IMR-90 (cell line): ENCODE measurements around the gene UPP2. TPM values are rescaled to one million over a fixed set of nuclear protein-coding genes. Genes with fewer than 3 reads are reported as not detected.

Experiments
- ATAC-seq: fragments of 200-7000 bp; cut with Tn5 transposase; 2 replicates; pipeline ENCODE4 v1.9.1; 2020; ENCODE audit warnings: low read depth, mild to moderate bottlenecking, moderate library complexity
- BruUV-seq: library from RNA; stranded (reverse); fragments of 400-500 nt; replicated peaks from 2 replicates; lab custom pipeline; 2021; lab: Mats Ljungman, UMichigan
- CTCF ChIA-PET: fragments of 300-600 bp; formaldehyde crosslinking; extraction: SDS; loops from one replicate; lab custom pipeline; 2021; ENCODE audit warnings: antibody characterized with exemption; lab: Yijun Ruan, JAX
- POLR2A ChIA-PET: fragments of 300-600 bp; sonication (Branson Sonifier 250); formaldehyde crosslinking; loops from one replicate; lab custom pipeline; 2022; ENCODE audit warnings: antibody characterized with exemption; ENCODE audit not compliant: unreplicated experiment; lab: Charles Lee
- DNase-seq: peaks from one replicate; pipeline ENCODE4 v3.0.0; 2013
- H2AFZ ChIP-seq: replicated peaks from 2 replicates; pipeline ENCODE3; 2013; ENCODE audit warnings: low read length, mild to moderate bottlenecking; ENCODE audit not compliant: poor library complexity
- H2AK5ac ChIP-seq: 2 replicates; pipeline ENCODE4 v1.6.1; 2013; ENCODE audit warnings: low read depth, low read length, inconsistent platforms
- H2AK9ac ChIP-seq: replicated peaks from 2 replicates; pipeline ENCODE3; 2013; ENCODE audit warnings: mild to moderate bottlenecking, low read depth, low read length, moderate library complexity; ENCODE audit not compliant: poor library complexity
- H2BK120ac ChIP-seq: 2 replicates; pipeline ENCODE4 v1.6.1; 2013; ENCODE audit warnings: low read depth, low read length, inconsistent platforms
- H2BK15ac ChIP-seq: 3 replicates; pipeline ENCODE4 v1.6.1; 2013; ENCODE audit warnings: low read depth, low read length, inconsistent platforms
- H2BK20ac ChIP-seq: 2 replicates; pipeline ENCODE4 v1.6.1; 2013; ENCODE audit warnings: low read depth, mild to moderate bottlenecking, inconsistent platforms, low read length, moderate library complexity
- H2BK5ac ChIP-seq: 2 replicates; pipeline ENCODE4 v1.6.1; 2013; ENCODE audit warnings: mild to moderate bottlenecking, low read depth, low read length, inconsistent platforms; ENCODE audit not compliant: poor library complexity, severe bottlenecking
- H3K14ac ChIP-seq: replicated peaks from 2 replicates; pipeline ENCODE4 v1.6.1; 2013; ENCODE audit warnings: low read depth, low read length, inconsistent platforms
- H3K18ac ChIP-seq: 2 replicates; pipeline ENCODE4 v1.6.1; 2013; ENCODE audit warnings: low read depth, low read length, control low read depth
- H3K23ac ChIP-seq: 2 replicates; pipeline ENCODE4 v1.6.1; 2013; ENCODE audit warnings: low read depth, low read length, inconsistent platforms
- H3K27ac ChIP-seq: 2 replicates; pipeline ENCODE4 v1.5.1; 2013; ENCODE audit warnings: mild to moderate bottlenecking, control low read depth, low read length; ENCODE audit not compliant: insufficient read depth
- H3K27me3 ChIP-seq: 2 replicates; pipeline ENCODE4 v1.6.1; 2013; ENCODE audit warnings: low read length; ENCODE audit not compliant: control insufficient read depth, insufficient read depth
- H3K36me3 ChIP-seq: 2 replicates; pipeline ENCODE4 v1.6.1; 2013; ENCODE audit warnings: low read length, mixed read lengths; ENCODE audit not compliant: control insufficient read depth, insufficient read depth
- H3K4ac ChIP-seq: 2 replicates; pipeline ENCODE4 v1.6.1; 2013; ENCODE audit warnings: low read depth, low read length, inconsistent platforms
- H3K4me1 ChIP-seq: 2 replicates; pipeline ENCODE4 v1.6.1; 2013; ENCODE audit warnings: low read length, mixed read lengths; ENCODE audit not compliant: control insufficient read depth, insufficient read depth
- H3K4me2 ChIP-seq: 2 replicates; pipeline ENCODE4 v1.6.1; 2013; ENCODE audit warnings: low read depth, mild to moderate bottlenecking, control low read depth, low read length, moderate library complexity
- H3K4me3 ChIP-seq: 2 replicates; pipeline ENCODE4 v1.5.1; 2013; ENCODE audit warnings: low read depth, mild to moderate bottlenecking, control low read depth, low read length, moderate library complexity; ENCODE audit not compliant: insufficient read depth
- H3K56ac ChIP-seq: 2 replicates; pipeline ENCODE4 v1.6.1; 2013; ENCODE audit warnings: low read length, inconsistent platforms; ENCODE audit not compliant: insufficient read depth; ENCODE audit errors: extremely low read depth
- H3K79me1 ChIP-seq, 2 experiments: 2 replicates each; pipeline ENCODE4 v1.6.1; 2013; ENCODE audit warnings: low read length in 2 of 2, inconsistent platforms in 1 of 2, low read depth in 1 of 2
- H3K9ac ChIP-seq: 2 replicates; pipeline ENCODE4 v1.6.1; 2013; ENCODE audit warnings: low read depth, low read length, control low read depth
- H3K9me1 ChIP-seq: 2 replicates; pipeline ENCODE4 v1.6.1; 2013; ENCODE audit warnings: low read length, inconsistent platforms; ENCODE audit not compliant: insufficient read depth
- H3K9me3 ChIP-seq: 2 replicates; pipeline ENCODE4 v1.6.1; 2013; ENCODE audit warnings: low read length; ENCODE audit not compliant: control insufficient read depth, insufficient read depth
- H4K20me1 ChIP-seq: 2 replicates; pipeline ENCODE4 v1.6.1; 2013; ENCODE audit warnings: low read length, inconsistent platforms; ENCODE audit not compliant: insufficient read depth
- H4K5ac ChIP-seq: 2 replicates; pipeline ENCODE4 v1.6.1; 2013; ENCODE audit warnings: mild to moderate bottlenecking, low read depth, low read length, control low read depth
- H4K8ac ChIP-seq, 2 experiments: 2 replicates each; pipeline ENCODE4 v1.6.1; 2013; ENCODE audit warnings: low read depth in 2 of 2, low read length in 2 of 2, control low read depth in 1 of 2, inconsistent platforms in 1 of 2
- H4K91ac ChIP-seq: 2 replicates; pipeline ENCODE4 v1.6.1; 2013; ENCODE audit warnings: low read depth, low read length, inconsistent platforms; ENCODE audit not compliant: insufficient read depth
- BHLHE40 ChIP-seq: fragments of 150-350 bp; IDR thresholded peaks from 2 replicates; pipeline ENCODE4 v1.6.1; 2016; ENCODE audit warnings: mild to moderate bottlenecking, low read depth, low read length
- CEBPB ChIP-seq: IDR thresholded peaks from 2 replicates; pipeline ENCODE4 v1.6.1; 2012; ENCODE audit warnings: low read depth, low read length, improper control_type of control experiment
- CHD1 ChIP-seq: IDR thresholded peaks from 2 replicates; pipeline ENCODE4 v1.6.1; 2012; ENCODE audit warnings: low read depth, low read length, improper control_type of control experiment
- CTCF ChIP-seq: conservative IDR thresholded peaks from 2 replicates; pipeline ENCODE4 v1.5.1; 2012; ENCODE audit warnings: mild to moderate bottlenecking, low read depth, low read length, improper control_type of control experiment
- ELK1 ChIP-seq: fragments of 150-350 bp; IDR thresholded peaks from 2 replicates; pipeline ENCODE4 v1.6.1; 2016; ENCODE audit warnings: low read depth, mild to moderate bottlenecking, low read length, moderate library complexity, borderline replicate concordance
- FOS ChIP-seq: fragments of 150-350 bp; IDR thresholded peaks from 2 replicates; pipeline ENCODE4 v1.6.1; 2016; ENCODE audit warnings: low read depth, low read length
- MAFK ChIP-seq: IDR thresholded peaks from 2 replicates; pipeline ENCODE4 v1.6.1; 2012; ENCODE audit warnings: low read depth, low read length, improper control_type of control experiment
- MAZ ChIP-seq: IDR thresholded peaks from 2 replicates; pipeline ENCODE4 v1.6.1; 2012; ENCODE audit warnings: low read depth, mild to moderate bottlenecking, low read length, improper control_type of control experiment, moderate library complexity, borderline replicate concordance
- MXI1 ChIP-seq: IDR thresholded peaks from 2 replicates; pipeline ENCODE4 v1.6.1; 2012; ENCODE audit warnings: low read depth, mild to moderate bottlenecking, low read length, moderate library complexity, borderline replicate concordance
- NFE2L2 ChIP-seq: fragments of 150-350 bp; IDR thresholded peaks from 2 replicates; pipeline ENCODE4 v1.6.1; 2016; ENCODE audit warnings: low read depth, mild to moderate bottlenecking, low read length
- RCOR1 ChIP-seq: IDR thresholded peaks from 2 replicates; pipeline ENCODE4 v1.6.1; 2012; ENCODE audit warnings: mild to moderate bottlenecking, low read length, improper control_type of control experiment; ENCODE audit not compliant: insufficient replicate concordance
- RFX5 ChIP-seq: IDR thresholded peaks from 2 replicates; pipeline ENCODE4 v1.8.0; 2012; ENCODE audit warnings: low read depth, mild to moderate bottlenecking, low read length, moderate library complexity
- SMC3 ChIP-seq: fragments of 150-350 bp; IDR thresholded peaks from 2 replicates; pipeline ENCODE4 v1.6.1; 2016; ENCODE audit warnings: low read depth, mild to moderate bottlenecking, antibody characterized with exemption, low read length, moderate library complexity
- USF2 ChIP-seq: fragments of 150-350 bp; IDR thresholded peaks from 2 replicates; pipeline ENCODE4 v1.6.1; 2017; ENCODE audit warnings: mild to moderate bottlenecking, antibody characterized with exemption, low read length, low read depth
- WGBS, 2 experiments: methylation state at CpG; one replicate each; pipeline versions ENCODE4 v1.1.5 to v1.1.7; 2013; ENCODE audit warnings: missing lambda C conversion rate in 2 of 2; ENCODE audit not compliant: insufficient read length in 1 of 2; ENCODE audit errors: extremely low coverage in 2 of 2; 5-methylcytosine and 5-hydroxymethylcytosine counted together
- dilution Hi-C: fragments of 300-500 bp; cut with HindIII; formaldehyde crosslinking; loops from one replicate; pipeline ENCODE4 v1.14.3; 2018; ENCODE audit warnings: low sequenced_read_pairs; ENCODE audit not compliant: unreplicated experiment
- in situ Hi-C: fragments of 300-500 bp; cut with MboI; formaldehyde crosslinking; loops from 3 replicates; pipeline ENCODE4 v1.14.3; 2019; ENCODE audit warnings: low sequenced_read_pairs, inconsistent platforms, mixed read lengths
- intact Hi-C: fragments of 100-400 bp; cut with micrococcal nuclease; formaldehyde crosslinking; loops from 2 replicates; pipeline ENCODE4 v1.10.0; 2022
- polyA plus RNA-seq, 3 experiments: library from polyadenylated mRNA; depleted of rRNA; stranded (reverse); fragments of >200 nt; gene quantifications; 2 replicates each; pipeline ENCODE4 v1.2.3, GENCODE V29; 2012; ENCODE audit warnings: low replicate concordance in 1 of 3
- total RNA-seq: library from RNA; depleted of rRNA; stranded (reverse); fragments of >200 nt; gene quantifications from 2 replicates; pipeline ENCODE4 v1.2.3, GENCODE V29; 2012

UPP2 gene
- total and polyA plus RNA-seq, 2 of the 4 experiments (the other 2 are of a cell fraction), result not detected

DNA sequence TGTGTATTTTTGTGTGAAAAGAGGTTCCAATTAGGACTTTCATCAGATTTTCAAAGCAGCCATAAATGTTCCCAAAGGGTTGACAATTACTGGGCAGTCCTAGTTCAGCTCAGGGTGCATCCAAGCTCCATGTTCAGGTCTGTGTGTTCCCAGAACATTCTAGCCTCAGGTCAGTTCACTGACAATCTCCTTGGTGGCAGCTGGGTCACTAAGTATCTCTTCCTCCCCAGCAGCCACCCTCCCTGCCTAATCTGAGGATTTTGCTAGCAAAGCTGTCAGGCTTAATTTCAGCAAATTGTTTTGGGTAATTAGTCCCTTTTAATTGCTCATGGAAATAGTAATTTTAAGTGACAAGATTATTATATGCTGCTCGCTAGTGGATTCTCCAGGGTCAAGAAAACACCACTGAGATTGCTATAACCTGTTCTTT, 29.8 kb downstream of the UPP2 start:
- Histone ChIP-seq H2AK9ac (no peak overlapping the region), H2AFZ (no peak overlapping the region), H3K9me3 (no peaks in the 10 kb centered on the region), H2BK15ac (no peak overlapping the region), H3K18ac (no peak overlapping the region), H3K4ac (no peak overlapping the region), H3K9me1 (no peaks in the 10 kb centered on the region), H4K8ac (no peak overlapping the region), H3K4me1 (no peaks in the 10 kb centered on the region), H4K91ac (no peak overlapping the region), H2BK5ac (no peak overlapping the region), H3K4me2 (no peak overlapping the region), H3K27me3 (peaks cover 4% of the 10 kb centered on the region; the same call in 1 of the 2 replicates), H2AK5ac (no peak overlapping the region), H3K36me3 (no peaks in the 10 kb centered on the region), H4K5ac (no peak overlapping the region), H3K4me3 (no peak overlapping the region), H3K79me1 (no peaks in the 10 kb centered on the region), H3K27ac (no peak overlapping the region), H2BK20ac (no peak overlapping the region), H3K14ac (no peak overlapping the region), H4K20me1 (no peaks in the 10 kb centered on the region), H2BK120ac (no peak overlapping the region), H3K56ac (no peak overlapping the region), H3K23ac (no peak overlapping the region), H3K9ac (no peak overlapping the region)
- POLR2A ChIA-PET, result no interaction called here
- no peak for TF ChIP-seq CTCF
- no peak for TF ChIP-seq SMC3
- no peak for TF ChIP-seq CHD1
- no peak for TF ChIP-seq CEBPB
- TF ChIP-seq USF2, result no peak
- no peak for TF ChIP-seq BHLHE40
- TF ChIP-seq MAZ, result no peak
- TF ChIP-seq RFX5, result no peak
- no peak for TF ChIP-seq NFE2L2
- no peak for TF ChIP-seq ELK1
- no peak for TF ChIP-seq RCOR1
- no peak for TF ChIP-seq MXI1
- TF ChIP-seq FOS, result no peak
- no peak for TF ChIP-seq MAFK
- dilution Hi-C loops (no loop called here), in situ Hi-C loops (no loop called here), intact Hi-C loops (no loop called here)
- CTCF ChIA-PET, result no interaction called here
- WGBS, 2 experiments, result no CpG with 5 or more reads among the region's 1 CpG
- BruUV-seq, result no TSS peak
- DNase-seq (no peak), ATAC-seq (no peak)
